Measurements from ENCODE around the gene NLGN1.

DNA sequence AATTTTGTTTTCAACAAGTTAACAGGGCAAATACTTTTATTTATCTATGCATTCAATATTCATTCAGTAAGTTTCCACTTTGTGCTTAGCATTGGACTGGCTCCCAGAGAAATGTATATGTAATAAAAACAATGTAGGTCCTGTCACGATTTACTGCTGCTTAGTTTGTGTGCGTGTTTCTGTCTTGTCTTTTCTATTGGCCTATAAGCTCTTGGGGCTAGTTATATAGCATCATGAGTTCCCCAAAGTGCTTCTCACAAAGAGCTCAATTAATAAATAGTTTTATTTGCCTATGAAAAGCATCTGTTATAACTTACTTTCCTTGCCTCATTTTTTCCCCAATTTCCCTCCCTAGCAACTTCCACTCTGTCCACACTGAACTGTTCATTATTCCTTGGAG is 794.9 kb downstream of the NLGN1 start:
- TF ChIP-seq EZH2 (IDR thresholded peaks at IDR 0.05; ENCODE audit: insufficient read depth, poor library complexity, severe bottlenecking), result no peak
- TF ChIP-seq EZH2phosphoT487 (IDR thresholded peaks at IDR 0.05; ENCODE audit: insufficient read depth, low read depth), result no peak

Data from GM23248 (cell line).